Fibroblast of lung (primary cell): ENCODE results near the gene GABRD.

Experiments used
- CTCF ChIP-seq, 2 donors: IDR thresholded peaks in 1 of 2; conservative IDR thresholded peaks in 1 of 2; 1 replicate in 1 of 2; 2 replicates in 1 of 2; pipeline ENCODE4 v1.5.1; 2011 to 2012; ENCODE audit warnings: low read length in 2 of 2, control low read depth in 1 of 2, inconsistent platforms in 1 of 2, low read depth in 1 of 2, mild to moderate bottlenecking in 1 of 2
- EZH2 ChIP-seq: IDR thresholded peaks from 2 replicates; pipeline ENCODE4 v1.5.1; 2012; ENCODE audit warnings: low read length, control low read depth, mild to moderate bottlenecking; ENCODE audit errors: missing control alignments

DNA sequence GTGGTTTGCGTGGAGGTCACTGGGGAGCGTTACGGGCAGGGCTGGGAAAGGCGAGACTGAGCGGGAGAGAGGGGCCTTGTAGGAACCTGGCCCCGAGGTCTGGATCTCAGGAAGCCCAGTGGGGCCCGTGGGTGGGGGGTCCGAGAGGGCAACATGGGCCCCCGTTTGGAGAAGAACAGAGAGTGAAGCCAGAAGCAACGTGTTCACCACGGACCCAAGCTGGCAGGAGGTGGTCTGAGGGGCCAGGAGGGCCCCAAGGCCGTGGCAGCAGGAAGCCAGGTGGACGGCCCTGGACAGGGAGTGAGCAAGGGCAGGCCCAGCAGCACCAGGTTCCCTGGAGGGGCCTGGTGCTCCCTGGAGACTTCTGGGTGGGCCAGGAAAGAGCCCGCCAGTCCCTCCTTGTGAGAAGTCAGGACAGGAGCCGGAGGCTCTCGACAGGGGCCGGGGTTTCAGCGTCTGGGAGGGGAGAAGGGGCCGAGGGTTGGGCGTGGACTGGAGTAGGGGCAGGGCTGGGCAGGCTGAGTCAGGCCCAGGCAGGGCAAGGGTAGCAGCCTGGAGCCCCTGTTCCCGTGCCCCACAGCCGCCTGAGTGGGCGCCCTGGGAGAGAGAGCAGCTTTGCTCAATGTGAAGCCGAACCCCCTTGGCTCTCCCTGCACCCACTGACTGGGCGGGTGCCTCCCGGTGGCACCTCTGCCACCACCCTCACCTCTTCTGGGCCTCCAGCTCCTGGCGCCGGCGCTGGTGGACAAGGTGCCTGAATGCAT, 49.0 kb upstream of the GABRD start:
- no peak for TF ChIP-seq CTCF (conservative IDR thresholded peaks at IDR 0.05 in 1 of 2, IDR thresholded peaks at IDR 0.05 in 1 of 2; ENCODE audit: low read depth in 1 of 2, low read length in 2 of 2)
- no peak for TF ChIP-seq EZH2
